Measurements from ENCODE around the gene DLGAP5.

Gene DLGAP5

GRCh38 chr14:55139141-55139540, 52.2 kb downstream of the DLGAP5 start:
- FAIRE-seq: no peak
- DNase-seq (ENCODE audit: insufficient read length, low spot score): no peak
- TF ChIP-seq CTCF (IDR thresholded peaks at IDR 0.05; ENCODE audit: insufficient read depth, missing control alignments): no peak

- FAIRE-seq (no peak), DNase-seq (ENCODE audit: insufficient read length, low spot score) (no peak)
- no peak for TF ChIP-seq CTCF (IDR thresholded peaks at IDR 0.05; ENCODE audit: insufficient read depth, missing control alignments)
These were observed 53.3 kb downstream of the DLGAP5 start for GRCh38 chr14:55138091-55138490.

- TF ChIP-seq CTCF (IDR thresholded peaks at IDR 0.05; ENCODE audit: insufficient read depth, missing control alignments): no peak
- FAIRE-seq (no peak), DNase-seq (ENCODE audit: insufficient read length, low spot score) (no peak)
These were observed 54.2 kb downstream of the DLGAP5 start for GRCh38 chr14:55136885-55137786.

GRCh38 chr14:55136241-55136640, 55.1 kb downstream of the DLGAP5 start:
- DNase-seq (ENCODE audit: insufficient read length, low spot score) (no peak), FAIRE-seq (no peak)

GRCh38 chr14:55133416-55133815, 58.0 kb downstream of the DLGAP5 start:
- no peak for TF ChIP-seq CTCF (IDR thresholded peaks at IDR 0.05; ENCODE audit: insufficient read depth, missing control alignments)
- no peak for DNase-seq (ENCODE audit: insufficient read length, low spot score)
- no peak for FAIRE-seq

More at GRCh38 chr14:55136241-55136640, 55.1 kb downstream of the DLGAP5 start:
- TF ChIP-seq CTCF (IDR thresholded peaks at IDR 0.05; ENCODE audit: insufficient read depth, missing control alignments): no peak

- FAIRE-seq: no peak
- DNase-seq (ENCODE audit: insufficient read length, low spot score): no peak
- TF ChIP-seq CTCF (IDR thresholded peaks at IDR 0.05; ENCODE audit: insufficient read depth, missing control alignments): no peak
These were observed 59.8 kb downstream of the DLGAP5 start for GRCh38 chr14:55131370-55132137.
